Subcutaneous abdominal adipose tissue (tissue), 5 donors: Measurements from ENCODE around the gene CHD2.

ENCODE experiments used
- H3K27ac ChIP-seq: one replicate; pipeline ENCODE4 v1.7.0; 2013; ENCODE audit warnings: low read depth, mild to moderate bottlenecking, inconsistent platforms, low read length, moderate library complexity
- H3K27me3 ChIP-seq, 5 donors: one replicate each; pipeline ENCODE4 v1.7.0; 2013; ENCODE audit warnings: low read length in 5 of 5, inconsistent platforms in 1 of 5; ENCODE audit not compliant: control insufficient read depth in 5 of 5, insufficient read depth in 4 of 5
- H3K36me3 ChIP-seq, 5 donors: one replicate each; pipeline ENCODE4 v1.7.0; 2013; ENCODE audit warnings: low read length in 5 of 5; ENCODE audit not compliant: control insufficient read depth in 5 of 5, insufficient read depth in 5 of 5
- H3K4me1 ChIP-seq, 5 donors: one replicate each; pipeline ENCODE4 v1.7.0; 2013; ENCODE audit warnings: low read length in 5 of 5, mild to moderate bottlenecking in 3 of 5, moderate library complexity in 1 of 5; ENCODE audit not compliant: control insufficient read depth in 5 of 5, insufficient read depth in 5 of 5
- H3K4me3 ChIP-seq, 5 donors: one replicate each; pipeline ENCODE4 v1.7.0; 2013; ENCODE audit warnings: low read length in 5 of 5, low read depth in 1 of 5
- H3K9ac ChIP-seq, 5 donors: one replicate each; pipeline ENCODE4 v1.7.0; 2013; ENCODE audit warnings: low read length in 5 of 5, mild to moderate bottlenecking in 4 of 5, moderate library complexity in 3 of 5
- H3K9me3 ChIP-seq, 5 donors: one replicate each; pipeline ENCODE4 v1.7.0; 2013; ENCODE audit warnings: low read length in 5 of 5; ENCODE audit not compliant: control insufficient read depth in 5 of 5
- donor health status: healthy.
- donor health status: healthy.
- donor health status: healthy.
- donor health status: healthy.
- donor health status: healthy.

Gene CHD2

DNA sequence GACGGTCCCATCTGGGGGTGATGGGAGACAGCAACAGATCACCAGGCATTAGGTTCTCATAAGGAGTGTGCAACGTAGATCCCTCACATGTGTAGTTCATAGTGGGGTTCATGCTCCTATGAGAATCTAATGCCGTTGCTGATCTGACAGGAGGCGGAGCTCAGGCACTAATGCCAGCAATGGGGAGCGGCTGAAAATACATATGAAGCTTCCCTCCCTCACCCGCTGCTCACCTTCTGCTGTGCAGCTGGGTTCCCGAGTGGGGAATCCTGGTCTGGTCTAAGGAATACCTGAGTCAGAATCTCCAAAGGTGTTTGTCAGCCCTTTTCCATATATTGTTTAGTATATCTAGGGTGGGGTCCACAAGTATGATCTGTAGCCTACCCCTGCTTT lies 52.3 kb downstream of the CHD2 start:
- no peak overlapping the region for H3K9ac ChIP-seq
- H3K36me3 ChIP-seq, result peaks cover 75 to 93% (median 87%) of the 10 kb centered on the region in 5 donors
- no peak overlapping the region for H3K4me3 ChIP-seq
- peaks cover 9 to 21% (median 15%) of the 10 kb centered on the region in 5 donors for H3K9me3 ChIP-seq
- no peaks in the 10 kb centered on the region for H3K27me3 ChIP-seq
- no peaks in the 10 kb centered on the region for H3K4me1 ChIP-seq
- no peak overlapping the region for H3K27ac ChIP-seq

DNA sequence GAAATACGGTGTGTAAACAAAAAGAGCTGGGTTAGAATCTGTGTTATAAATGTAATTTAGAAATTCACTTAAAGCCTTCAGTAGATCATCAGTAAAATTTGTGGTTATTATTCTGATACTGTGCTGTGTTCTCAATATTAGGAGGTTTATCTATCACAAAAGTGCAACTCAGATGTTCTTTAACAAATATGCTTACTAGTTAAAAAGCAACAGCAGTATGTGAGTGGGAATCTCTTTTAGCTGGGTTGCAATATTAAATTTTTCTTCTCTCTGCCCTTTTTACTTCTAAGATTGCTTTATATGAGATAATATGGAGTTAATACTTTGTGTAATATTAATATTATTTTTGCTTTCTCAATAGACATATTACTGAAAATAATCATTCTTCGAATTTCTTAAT lies 53.4 kb downstream of the CHD2 start:
- H3K4me3 ChIP-seq, result no peak overlapping the region
- H3K9ac ChIP-seq, result no peak overlapping the region
- H3K27me3 ChIP-seq, result no peaks in the 10 kb centered on the region
- peaks cover 75 to 92% (median 81%) of the 10 kb centered on the region in 5 donors for H3K36me3 ChIP-seq
- no peak overlapping the region for H3K27ac ChIP-seq
- H3K9me3 ChIP-seq, result peaks cover 9 to 20% (median 15%) of the 10 kb centered on the region in 5 donors
- H3K4me1 ChIP-seq, result no peaks in the 10 kb centered on the region

DNA sequence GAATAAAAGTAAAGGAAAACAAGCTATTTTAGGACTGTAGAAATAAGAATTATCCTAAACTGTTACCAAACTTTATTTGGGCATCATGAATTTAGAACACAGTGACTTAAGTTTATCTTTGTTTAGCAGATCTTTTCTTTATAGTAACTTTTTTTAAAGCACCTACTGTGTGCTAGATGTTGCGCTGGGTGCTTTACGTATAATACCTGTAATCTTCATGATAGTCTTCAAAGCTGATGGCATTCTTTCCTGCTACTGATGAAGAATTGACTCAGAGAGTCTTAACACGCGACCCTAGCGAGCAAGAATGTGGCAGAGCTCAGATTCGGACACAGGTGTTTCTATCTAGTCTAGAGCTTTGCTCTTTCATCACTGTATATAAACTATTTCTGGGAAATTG lies 53.9 kb downstream of the CHD2 start:
- Histone ChIP-seq H3K9ac (no peak overlapping the region), H3K27me3 (no peaks in the 10 kb centered on the region), H3K9me3 (peaks cover 6 to 16% (median 11%) of the 10 kb centered on the region in 5 donors), H3K4me1 (no peaks in the 10 kb centered on the region), H3K27ac (no peak overlapping the region), H3K36me3 (peaks cover 72 to 90% (median 77%) of the 10 kb centered on the region in 5 donors), H3K4me3 (no peak overlapping the region)

GRCh38 chr15:92954578-92954977 lies 54.5 kb downstream of the CHD2 start:
- Histone ChIP-seq H3K36me3 (peaks cover 69 to 87% (median 73%) of the 10 kb centered on the region in 5 donors), H3K27me3 (no peaks in the 10 kb centered on the region), H3K9ac (no peak overlapping the region), H3K4me1 (no peaks in the 10 kb centered on the region), H3K9me3 (peaks cover 1 to 10% (median 5%) of the 10 kb centered on the region in 5 donors), H3K27ac (no peak overlapping the region), H3K4me3 (no peak overlapping the region)

GRCh38 chr15:92955706-92956105 lies 55.6 kb downstream of the CHD2 start:
- H3K4me1 ChIP-seq, result no peaks in the 10 kb centered on the region
- no peak overlapping the region for H3K4me3 ChIP-seq
- no peak overlapping the region for H3K9ac ChIP-seq
- H3K27me3 ChIP-seq, result no peaks in the 10 kb centered on the region
- no peaks in the 10 kb centered on the region for H3K9me3 ChIP-seq
- peaks cover 61 to 81% (median 66%) of the 10 kb centered on the region in 5 donors for H3K36me3 ChIP-seq
- no peak overlapping the region for H3K27ac ChIP-seq

- H3K27me3 ChIP-seq, result no peaks in the 10 kb centered on the region
- no peak overlapping the region for H3K27ac ChIP-seq
- H3K36me3 ChIP-seq, result peaks cover 53 to 78% (median 68%) of the 10 kb centered on the region in 5 donors
- no peaks in the 10 kb centered on the region for H3K4me1 ChIP-seq
- peaks cover 0 to 3% (median 0%) of the 10 kb centered on the region in 5 donors for H3K9me3 ChIP-seq
- no peak overlapping the region for H3K9ac ChIP-seq
- no peak overlapping the region for H3K4me3 ChIP-seq
These were observed 58.0 kb downstream of the CHD2 start for GRCh38 chr15:92958105-92958504.

GRCh38 chr15:92959219-92959618 lies 59.1 kb downstream of the CHD2 start:
- H3K36me3 ChIP-seq, result peaks cover 49 to 77% (median 66%) of the 10 kb centered on the region in 5 donors
- no peak overlapping the region for H3K27ac ChIP-seq

GRCh38 chr15:92960996-92961681 lies 61.0 kb downstream of the CHD2 start:
- Histone ChIP-seq H3K27me3 (no peaks in the 10 kb centered on the region), H3K4me1 (no peaks in the 10 kb centered on the region), H3K9ac (no peak overlapping the region), H3K36me3 (peaks cover 40 to 70% (median 54%) of the 10 kb centered on the region in 5 donors), H3K27ac (no peak overlapping the region), H3K4me3 (no peak overlapping the region), H3K9me3 (peaks cover 0 to 3% (median 0%) of the 10 kb centered on the region in 5 donors)

More at GRCh38 chr15:92959219-92959618, 59.1 kb downstream of the CHD2 start:
- H3K9me3 ChIP-seq, result peaks cover 0 to 3% (median 0%) of the 10 kb centered on the region in 5 donors
- no peak overlapping the region for H3K9ac ChIP-seq
- no peak overlapping the region for H3K4me3 ChIP-seq
- no peaks in the 10 kb centered on the region for H3K27me3 ChIP-seq
- H3K4me1 ChIP-seq, result no peaks in the 10 kb centered on the region

- Histone ChIP-seq H3K36me3 (peaks cover 40 to 70% (median 47%) of the 10 kb centered on the region in 5 donors), H3K9ac (no peak overlapping the region), H3K27me3 (no peaks in the 10 kb centered on the region), H3K9me3 (peaks cover 0 to 3% (median 0%) of the 10 kb centered on the region in 5 donors), H3K4me1 (no peaks in the 10 kb centered on the region), H3K4me3 (no peak overlapping the region), H3K27ac (no peak overlapping the region)
These were observed 62.8 kb downstream of the CHD2 start for GRCh38 chr15:92962914-92963313.

GRCh38 chr15:92963794-92964193 lies 63.7 kb downstream of the CHD2 start:
- peaks cover 43 to 70% (median 48%) of the 10 kb centered on the region in 5 donors for H3K36me3 ChIP-seq
- H3K9ac ChIP-seq, result no peak overlapping the region
- peaks cover 0 to 3% (median 0%) of the 10 kb centered on the region in 5 donors for H3K9me3 ChIP-seq
- H3K27ac ChIP-seq, result no peak overlapping the region
- H3K4me3 ChIP-seq, result no peak overlapping the region
- H3K27me3 ChIP-seq, result no peaks in the 10 kb centered on the region
- H3K4me1 ChIP-seq, result peaks cover 0 to under 1% (median 0%) of the 10 kb centered on the region in 5 donors
